ENCODE data around the gene VIL1. TPM values are rescaled to one million over a fixed set of nuclear protein-coding genes. Genes with fewer than 3 reads are reported as not detected.

VIL1 gene
- total RNA-seq, 1 donor from 2014 or later = not detected

DNA sequence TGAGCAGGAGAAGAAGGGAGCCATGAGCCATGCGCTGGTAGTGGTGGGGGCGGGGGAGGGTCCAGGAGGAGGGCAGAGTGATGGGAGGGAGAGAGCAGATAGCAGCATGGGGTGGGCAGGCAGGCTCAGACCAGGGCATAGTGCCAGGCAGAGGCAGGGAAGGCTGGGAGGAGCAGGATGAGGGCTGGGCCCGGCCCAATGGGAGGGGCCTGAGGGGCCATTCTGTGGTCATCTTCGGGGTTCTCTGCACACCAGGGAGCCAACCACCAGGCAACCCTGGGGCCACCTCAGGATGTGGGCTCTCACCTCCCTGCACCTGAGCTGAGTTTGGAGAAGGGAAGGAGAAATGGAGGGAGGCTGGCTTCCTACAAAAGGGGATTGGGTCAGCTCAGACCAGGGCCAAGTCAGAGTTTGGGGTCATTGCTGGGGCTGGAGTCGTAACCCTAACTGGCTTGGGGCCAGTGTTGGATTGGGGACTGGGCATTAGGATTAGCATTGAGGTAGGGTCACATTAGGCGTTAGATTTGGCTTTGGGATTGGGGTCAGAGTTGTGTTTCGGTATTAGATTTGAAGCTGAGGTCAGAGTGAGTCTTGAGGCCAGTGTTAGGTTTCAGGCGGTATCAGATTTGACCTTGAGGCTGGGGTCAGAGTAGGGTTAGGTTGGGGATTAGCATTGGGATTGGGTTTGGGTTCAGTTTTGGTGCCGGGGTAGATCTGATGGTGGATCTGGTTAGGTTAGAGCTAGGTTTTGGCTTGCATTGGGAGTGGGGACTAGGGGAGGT is 11.2 kb downstream of the VIL1 start:
- no peak for DNase-seq (ENCODE audit: missing footprints)
- intact Hi-C loops (cut with DNase I) = no loop called here
- no peak for ATAC-seq

DNA sequence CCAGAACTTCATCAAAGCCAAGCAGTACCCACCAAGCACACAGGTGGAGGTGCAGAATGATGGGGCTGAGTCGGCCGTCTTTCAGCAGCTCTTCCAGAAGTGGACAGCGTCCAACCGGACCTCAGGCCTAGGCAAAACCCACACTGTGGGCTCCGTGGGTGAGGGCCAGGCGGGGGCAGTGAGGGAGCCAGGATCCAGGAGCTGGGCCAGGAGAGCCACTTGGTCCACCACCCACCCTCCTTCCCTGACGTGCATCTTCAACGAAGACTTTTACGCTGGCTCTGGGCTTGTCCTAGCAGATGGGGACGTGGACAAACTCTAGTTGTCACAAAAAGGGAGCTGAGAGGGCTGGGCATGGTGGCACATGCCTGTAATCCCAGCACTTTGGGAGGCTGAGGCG is 11.8 kb downstream of the VIL1 start:
- ATAC-seq (no peak), DNase-seq (ENCODE audit: missing footprints) (peak; percentile 16)
- intact Hi-C loops (cut with DNase I) = no loop called here

DNA sequence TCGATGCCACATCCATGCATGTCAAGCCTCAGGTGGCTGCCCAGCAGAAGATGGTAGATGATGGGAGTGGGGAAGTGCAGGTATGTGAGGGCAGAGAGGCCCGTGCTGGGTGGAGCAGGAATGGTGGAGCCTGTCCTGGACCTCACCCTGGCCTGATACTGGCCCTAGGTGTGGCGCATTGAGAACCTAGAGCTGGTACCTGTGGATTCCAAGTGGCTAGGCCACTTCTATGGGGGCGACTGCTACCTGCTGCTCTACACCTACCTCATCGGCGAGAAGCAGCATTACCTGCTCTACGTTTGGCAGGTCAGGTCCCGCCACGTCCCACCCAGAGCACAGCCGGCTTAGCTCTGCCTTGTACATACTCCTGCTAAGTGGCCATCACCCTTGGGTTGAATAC is 13.0 kb downstream of the VIL1 start:
- ATAC-seq (no peak), DNase-seq (ENCODE audit: missing footprints) (peak; percentile 37)
- intact Hi-C loops (cut with DNase I) = no loop called here

DNA sequence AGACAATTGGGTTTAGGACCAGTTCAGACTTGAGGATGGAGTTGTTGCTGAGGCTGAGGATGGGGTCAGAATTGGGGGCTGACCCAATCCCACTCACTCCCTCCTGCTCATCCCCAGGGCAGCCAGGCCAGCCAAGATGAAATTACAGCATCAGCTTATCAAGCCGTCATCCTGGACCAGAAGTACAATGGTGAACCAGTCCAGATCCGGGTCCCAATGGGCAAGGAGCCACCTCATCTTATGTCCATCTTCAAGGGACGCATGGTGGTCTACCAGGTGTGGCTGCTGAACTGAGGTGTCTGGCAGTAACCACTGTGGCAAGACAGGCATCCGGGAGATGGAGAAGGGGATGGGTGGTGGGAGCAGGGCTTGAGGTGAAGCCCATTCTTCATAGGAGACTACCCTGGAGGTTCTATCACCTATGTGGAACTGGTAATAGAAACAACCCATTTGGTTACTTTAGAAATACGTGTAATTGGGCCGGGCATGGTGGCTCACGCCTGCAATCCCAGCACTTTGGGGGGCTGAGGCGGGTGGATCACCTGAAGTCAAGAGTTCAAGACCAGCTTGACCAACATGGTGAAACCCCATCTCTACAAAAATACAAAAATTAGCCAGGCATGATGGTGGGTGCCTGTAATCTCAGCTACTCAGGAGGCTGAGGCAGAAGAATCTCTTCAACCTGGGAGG is 13.9 kb downstream of the VIL1 start:
- ATAC-seq = no peak
- DNase-seq (ENCODE audit: missing footprints) = no peak
- intact Hi-C loops (cut with DNase I) = no loop called here

DNA sequence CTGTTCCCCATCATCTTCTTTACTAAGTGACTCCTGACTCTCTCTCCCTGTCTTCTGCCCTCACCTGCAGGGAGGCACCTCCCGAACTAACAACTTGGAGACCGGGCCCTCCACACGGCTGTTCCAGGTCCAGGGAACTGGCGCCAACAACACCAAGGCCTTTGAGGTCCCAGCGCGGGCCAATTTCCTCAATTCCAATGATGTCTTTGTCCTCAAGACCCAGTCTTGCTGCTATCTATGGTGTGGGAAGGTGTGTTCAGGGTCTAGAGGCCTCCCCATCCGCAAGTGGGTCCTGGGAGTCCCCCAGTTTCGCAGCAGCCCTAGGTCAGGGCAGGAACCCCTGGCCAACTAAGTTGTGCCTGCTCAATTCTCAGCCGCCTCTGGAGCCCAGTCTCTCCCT is 15.5 kb downstream of the VIL1 start:
- intact Hi-C loops (cut with DNase I) = no loop called here
- DNase-seq (ENCODE audit: missing footprints) = no peak
- no peak for ATAC-seq

DNA sequence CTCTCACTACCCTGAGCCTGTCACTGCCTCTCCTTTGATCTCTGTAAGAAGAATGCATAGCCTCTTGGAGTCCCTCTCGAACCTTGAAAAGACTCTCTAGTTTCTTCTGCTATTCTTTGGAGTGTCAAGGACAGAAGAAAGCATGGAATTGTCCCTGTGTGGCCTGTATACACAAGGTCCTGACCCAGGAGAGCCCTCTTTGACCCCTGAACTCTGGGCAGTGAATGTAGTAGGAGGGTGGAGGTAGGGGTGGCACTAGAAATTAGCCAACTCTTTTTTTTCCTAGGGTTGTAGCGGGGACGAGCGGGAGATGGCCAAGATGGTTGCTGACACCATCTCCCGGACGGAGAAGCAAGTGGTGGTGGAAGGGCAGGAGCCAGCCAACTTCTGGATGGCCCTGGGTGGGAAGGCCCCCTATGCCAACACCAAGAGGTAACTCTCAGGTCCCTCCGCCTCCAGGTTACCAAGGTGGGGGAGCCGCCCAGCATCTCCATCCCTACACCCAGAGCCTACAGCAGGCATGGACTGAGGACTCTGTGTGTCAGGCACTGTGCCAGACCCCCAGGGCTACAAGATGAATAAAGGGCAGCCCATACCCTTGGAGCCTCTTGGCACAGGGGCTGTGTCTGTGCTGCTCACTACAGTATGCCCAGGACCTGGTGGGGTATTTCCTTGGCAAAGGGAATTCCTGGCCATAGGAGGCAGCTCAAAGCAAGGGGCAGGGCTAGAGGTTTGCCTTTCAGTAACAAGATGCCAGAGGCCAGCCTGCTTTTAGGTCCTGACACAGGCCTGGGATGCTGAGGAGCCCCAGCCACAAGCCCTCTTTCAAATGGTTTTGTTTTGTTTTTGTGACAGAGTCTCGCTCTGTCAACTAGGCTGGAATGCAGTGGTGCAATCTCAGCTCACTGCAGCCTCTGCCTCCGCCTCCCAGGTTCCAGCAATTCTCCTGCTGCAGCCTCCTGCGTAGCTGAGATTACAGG is 16.4 kb downstream of the VIL1 start:
- ATAC-seq = no peak
- intact Hi-C loops (cut with DNase I) = no loop called here
- DNase-seq (ENCODE audit: missing footprints) = no peak

DNA sequence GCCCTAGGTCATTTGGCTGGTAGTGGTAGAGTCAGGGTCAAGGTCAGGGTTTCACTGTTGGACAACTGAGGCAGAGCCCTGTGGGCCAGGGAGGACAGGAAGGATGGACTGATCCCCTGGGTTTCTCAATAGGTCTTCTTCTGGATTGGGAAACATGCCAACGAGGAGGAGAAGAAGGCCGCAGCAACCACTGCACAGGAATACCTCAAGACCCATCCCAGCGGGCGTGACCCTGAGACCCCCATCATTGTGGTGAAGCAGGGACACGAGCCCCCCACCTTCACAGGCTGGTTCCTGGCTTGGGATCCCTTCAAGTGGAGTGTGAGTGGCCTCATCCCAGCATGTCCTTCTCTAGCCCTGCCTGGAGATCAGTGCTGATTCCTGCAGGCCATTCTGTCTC is 18.1 kb downstream of the VIL1 start:
- intact Hi-C loops (cut with DNase I) = no loop called here
- no peak for ATAC-seq
- DNase-seq (ENCODE audit: missing footprints) = peak; percentile 15

DNA sequence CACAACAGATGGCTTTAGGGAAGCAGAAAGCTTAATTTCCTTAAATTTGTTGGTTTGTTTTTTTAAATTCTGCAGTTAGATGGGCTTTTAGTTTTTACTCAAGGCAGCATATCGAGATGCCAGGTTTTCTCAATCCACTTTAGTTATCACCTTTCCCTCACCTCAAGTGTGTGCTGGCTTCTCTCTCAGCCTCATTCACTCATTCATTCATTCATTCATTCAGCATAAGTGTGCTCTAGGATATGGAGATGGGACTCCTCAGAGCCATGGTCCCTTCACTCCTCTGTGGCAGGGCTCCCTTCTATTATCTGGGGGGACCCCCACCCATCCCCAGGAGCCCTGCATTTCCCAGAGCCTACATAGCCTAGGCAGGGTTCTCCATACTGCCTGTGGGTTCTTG is 19.0 kb downstream of the VIL1 start:
- intact Hi-C loops (cut with DNase I) = no loop called here
- DNase-seq (ENCODE audit: missing footprints) = no peak
- ATAC-seq = no peak

DNA sequence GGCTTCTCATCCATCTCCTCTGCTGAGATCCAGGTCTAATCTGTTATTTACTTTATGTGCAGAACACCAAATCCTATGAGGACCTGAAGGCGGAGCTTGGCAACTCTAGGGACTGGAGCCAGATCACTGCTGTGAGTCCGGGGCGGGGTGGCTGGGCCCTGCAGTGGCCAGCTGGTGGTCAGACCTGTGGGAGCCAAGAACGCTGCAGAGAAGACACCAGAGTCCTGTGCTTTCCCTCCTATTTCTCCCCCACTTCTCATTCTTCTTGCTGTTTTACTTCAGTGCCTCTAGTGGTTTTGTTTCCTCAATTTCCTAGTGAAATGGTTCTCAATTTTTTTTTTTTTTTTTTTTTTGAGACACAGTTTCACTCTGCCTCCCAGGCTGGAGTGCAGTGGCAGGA is 19.7 kb downstream of the VIL1 start:
- DNase-seq (ENCODE audit: missing footprints) = peak; percentile 69
- peak; percentile 50 for ATAC-seq
- intact Hi-C loops (cut with DNase I) = no loop called here

DNA sequence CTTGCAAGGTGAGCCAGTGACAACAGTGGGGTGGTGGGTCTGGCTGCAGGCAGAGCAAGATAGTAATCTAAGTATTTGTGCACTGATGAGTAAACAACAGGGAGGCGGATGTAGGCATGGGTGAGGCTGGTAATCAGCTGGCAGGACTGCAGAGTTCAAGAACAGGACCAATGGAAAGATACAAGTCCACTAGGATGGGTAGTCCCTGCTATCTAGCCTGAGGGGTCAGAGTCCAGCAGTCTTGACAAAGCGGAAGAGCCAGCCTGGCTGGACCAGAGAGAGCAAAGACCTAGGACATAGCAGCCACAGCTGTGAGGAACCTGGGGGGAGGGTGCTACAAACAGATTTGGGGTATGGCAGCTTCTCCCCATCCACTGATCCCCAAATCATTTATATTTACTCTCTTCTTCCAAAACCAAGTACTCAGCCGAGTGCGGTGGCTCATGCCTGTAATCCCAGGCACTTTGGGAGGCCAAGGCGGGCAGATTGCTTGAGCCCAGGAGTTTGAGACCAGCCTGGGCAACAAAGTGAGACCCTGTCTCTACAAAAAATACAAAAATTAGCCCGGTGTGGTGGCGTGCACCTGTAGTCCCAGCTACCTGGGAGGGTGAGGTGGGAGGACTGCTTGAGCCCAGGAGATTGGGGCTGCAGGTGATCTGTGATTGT is 25.9 kb downstream of the VIL1 start:
- intact Hi-C loops (cut with DNase I) = no loop called here
- DNase-seq (ENCODE audit: missing footprints) (no peak), ATAC-seq (no peak)

DNA sequence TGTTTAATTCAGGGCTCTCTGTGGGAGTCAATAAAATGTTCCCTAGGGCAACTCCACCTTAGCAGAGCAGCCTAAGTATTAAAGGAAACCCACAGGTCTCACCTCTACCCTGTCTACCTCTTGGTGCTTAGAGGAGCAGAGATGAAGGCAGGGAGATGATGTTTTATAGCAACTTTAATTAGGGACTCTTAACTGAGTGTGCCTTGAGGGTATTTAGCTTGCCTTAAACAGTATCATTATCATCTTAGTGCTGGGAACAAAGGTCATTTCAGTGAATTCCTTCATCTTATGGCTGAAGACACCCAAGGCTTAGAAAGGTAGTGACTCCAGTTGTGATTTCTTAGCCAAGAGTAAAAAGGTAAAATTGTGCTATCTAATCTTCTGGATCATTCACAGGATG is 26.7 kb downstream of the VIL1 start:
- no peak for ATAC-seq
- intact Hi-C loops (cut with DNase I) = no loop called here

DNA sequence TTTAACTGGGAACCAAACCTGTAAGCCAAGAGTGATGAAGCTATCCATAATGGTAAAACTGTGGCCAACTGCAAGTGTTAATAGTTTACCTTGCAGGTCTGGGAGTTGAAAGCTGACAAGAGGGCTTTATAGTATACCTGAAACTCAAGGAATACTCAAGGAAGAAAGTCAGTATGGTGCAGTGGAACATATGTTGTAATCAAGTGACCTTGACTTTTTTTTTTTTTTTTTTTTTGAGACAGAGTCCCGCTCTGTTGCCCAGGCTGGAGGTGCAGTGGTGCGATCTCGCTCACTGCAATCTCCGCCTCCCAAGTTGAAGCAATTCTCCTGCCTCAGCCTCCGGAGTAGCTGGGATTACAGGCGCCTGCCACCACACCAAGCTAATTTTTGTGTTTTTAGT is 27.6 kb downstream of the VIL1 start:
- intact Hi-C loops (cut with DNase I) = no loop called here
- DNase-seq (ENCODE audit: missing footprints) (no peak), ATAC-seq (no peak)

More for the DNA sequence above, 26.7 kb downstream of the VIL1 start:
- no peak for DNase-seq (ENCODE audit: missing footprints)

DNA sequence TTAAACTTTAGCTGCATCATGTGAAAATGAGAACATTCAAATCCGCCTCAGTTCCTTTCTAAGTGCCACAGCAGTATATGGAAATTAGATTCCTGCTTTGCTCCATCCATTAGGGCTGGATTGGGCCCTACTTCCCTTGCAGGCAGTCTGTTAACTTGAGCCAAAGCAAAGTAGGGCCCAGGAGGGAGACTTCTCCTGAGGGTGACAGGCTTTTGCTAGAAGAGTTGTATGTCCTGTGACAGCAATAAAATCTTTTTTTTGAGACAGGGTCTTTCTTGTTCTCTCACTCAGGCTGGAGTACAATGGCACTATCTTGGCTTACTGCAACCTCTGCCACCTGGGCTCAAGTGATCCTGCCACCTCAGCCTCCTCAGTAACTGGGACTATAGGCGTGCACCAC is 28.1 kb downstream of the VIL1 start:
- DNase-seq (ENCODE audit: missing footprints) (no peak), ATAC-seq (no peak)
- intact Hi-C loops (cut with DNase I) = no loop called here

DNA sequence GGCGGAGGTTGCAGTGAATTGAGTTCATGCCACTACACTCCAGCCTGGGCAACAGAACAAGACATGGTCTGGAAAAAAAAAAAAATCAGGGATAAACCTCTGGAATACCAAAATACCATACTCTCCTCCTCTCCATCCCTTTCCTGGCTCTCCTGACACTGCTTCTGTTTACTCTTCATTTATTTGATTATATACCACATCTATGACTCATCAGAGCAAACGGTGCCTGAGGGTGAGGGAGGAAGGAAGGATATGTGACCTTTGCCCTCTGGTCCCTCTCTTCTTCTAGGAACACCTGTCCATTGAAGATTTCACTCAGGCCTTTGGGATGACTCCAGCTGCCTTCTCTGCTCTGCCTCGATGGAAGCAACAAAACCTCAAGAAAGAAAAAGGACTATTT is 30.0 kb downstream of the VIL1 start:
- no peak for ATAC-seq
- DNase-seq (ENCODE audit: missing footprints) = no peak
- intact Hi-C loops (cut with DNase I) = no loop called here

DNA sequence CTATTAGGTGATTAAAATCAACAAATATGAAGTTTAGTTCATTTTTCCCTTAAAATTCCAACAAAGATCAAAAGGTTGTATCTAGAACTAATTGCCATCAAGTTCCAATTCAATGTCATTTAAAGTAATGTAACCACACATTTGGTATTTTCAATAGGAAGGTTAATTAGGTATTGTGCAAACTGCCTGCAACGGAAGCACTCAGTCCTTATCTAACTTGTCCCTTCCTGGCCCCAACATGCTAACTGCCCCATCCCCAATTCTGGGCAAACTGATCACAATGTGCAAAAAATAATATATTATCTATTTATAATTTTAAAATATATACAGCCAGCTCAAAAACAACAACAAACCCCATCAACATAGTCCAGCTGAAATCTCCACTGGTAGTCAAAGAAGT is 33.2 kb downstream of the VIL1 start:
- intact Hi-C loops (cut with DNase I) = no loop called here
- DNase-seq (ENCODE audit: missing footprints) = no peak
- no peak for ATAC-seq

DNA sequence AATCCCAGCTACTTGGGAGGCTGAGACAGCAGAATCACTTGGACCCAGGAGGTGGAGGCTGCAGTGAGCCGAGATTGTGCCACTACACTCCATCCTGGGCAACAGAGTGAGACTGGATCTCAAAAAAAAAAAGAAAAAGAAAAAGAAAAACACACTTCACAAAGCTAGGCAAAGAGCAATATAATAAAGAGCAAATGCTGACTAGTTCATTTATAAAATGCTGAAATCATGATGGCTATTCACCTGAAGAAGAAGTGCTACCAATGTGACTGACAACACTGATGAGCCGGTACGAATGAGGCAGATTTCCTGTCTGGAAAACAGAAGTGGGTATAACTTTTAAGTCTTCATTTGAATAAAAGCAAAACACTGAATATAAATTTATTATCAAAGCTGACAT is 37.9 kb downstream of the VIL1 start:
- intact Hi-C loops (cut with DNase I) = no loop called here
- ATAC-seq (no peak), DNase-seq (ENCODE audit: missing footprints) (no peak)

DNA sequence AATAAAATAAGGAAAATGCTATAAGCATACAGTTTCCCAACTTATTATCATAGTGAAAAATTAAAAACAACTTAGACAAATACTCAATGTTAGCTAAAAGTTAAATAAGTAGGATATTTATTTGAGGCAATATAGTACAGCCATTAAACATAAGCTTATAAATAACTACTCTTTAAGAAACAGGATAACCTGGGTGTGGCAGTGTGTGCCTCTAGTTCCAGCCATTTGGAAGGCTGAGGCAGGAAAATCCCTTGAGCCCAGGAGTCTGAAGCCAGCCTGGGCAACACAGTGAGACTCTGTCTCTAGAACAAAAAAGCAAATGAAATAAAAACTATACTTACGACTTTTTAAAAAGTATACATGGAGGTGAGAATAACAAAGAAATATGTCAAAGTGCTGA is 39.7 kb downstream of the VIL1 start:
- DNase-seq (ENCODE audit: missing footprints) = no peak
- intact Hi-C loops (cut with DNase I) = no loop called here
- no peak for ATAC-seq

DNA sequence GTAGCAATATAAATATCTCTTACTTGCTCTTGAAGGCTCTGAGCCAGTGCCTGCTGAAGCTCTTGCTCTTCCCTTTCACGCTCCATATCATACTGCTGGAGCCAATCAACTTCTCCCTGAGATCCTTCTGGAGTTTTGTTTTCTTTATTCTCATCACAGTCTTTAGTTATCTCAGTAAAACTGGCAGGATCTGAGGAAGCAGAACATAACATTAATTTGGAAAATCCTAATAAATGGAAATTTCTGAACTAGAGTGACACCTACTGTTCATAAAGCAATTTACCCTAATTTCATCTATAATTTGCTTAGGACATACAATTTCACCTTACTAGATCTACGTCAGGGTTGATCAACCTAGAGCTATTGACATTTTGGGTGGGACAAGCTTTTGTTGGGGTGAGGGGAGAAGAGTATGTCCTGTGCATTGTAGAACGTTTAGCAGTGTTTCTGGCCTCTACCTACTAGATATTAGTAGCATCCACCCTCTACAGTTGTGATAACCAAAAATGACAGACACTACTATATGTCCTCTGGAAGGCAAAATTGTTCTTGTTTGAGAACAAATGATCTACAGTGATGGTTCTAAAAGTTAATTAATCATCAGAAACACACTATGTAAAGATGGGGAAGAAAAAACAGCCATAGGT is 47.2 kb downstream of the VIL1 start:
- ATAC-seq = no peak
- DNase-seq (ENCODE audit: missing footprints) = no peak
- intact Hi-C loops (cut with DNase I) = loop anchor here (5.0 kb wide), 2 partner anchors 59 to 174 kb away; partner anchors contain the start of gene TMBIM1

All from Right ventricle myocardium inferior (tissue), 1 donor.